Neural cell (in vitro differentiated cells): ENCODE measurements around the gene SDF4. TPM values are rescaled to one million over a fixed set of nuclear protein-coding genes. Genes with fewer than 3 reads are reported as not detected.

ENCODE experiments used
- H2AFZ ChIP-seq: fragments of 200-600, 300-800 bp; sonication (generic), shearing (Covaris generic); 2 replicates; pipeline ENCODE4 v1.6.0; 2014; ENCODE audit warnings: low read depth, mild to moderate bottlenecking, antibody characterized with exemption, low read length, moderate library complexity
- H3F3A ChIP-seq: fragments of 200-600 bp; shearing (Covaris generic); 2 replicates; pipeline ENCODE4 v1.6.1; 2016; ENCODE audit warnings: mild to moderate bottlenecking, moderate library complexity, mixed read lengths, antibody characterized with exemption, low read length; ENCODE audit not compliant: insufficient read depth, poor library complexity, severe bottlenecking
- H3K27ac ChIP-seq: fragments of 200-600, 300-800 bp; sonication (generic), shearing (Covaris generic); 2 replicates; pipeline ENCODE4 v1.5.1; 2014; ENCODE audit warnings: mild to moderate bottlenecking, low read length, moderate library complexity
- H3K27me3 ChIP-seq: fragments of 300-800, 200-600 bp; sonication (generic), shearing (Covaris generic); 2 replicates; pipeline ENCODE4 v1.6.0; 2014; ENCODE audit warnings: mild to moderate bottlenecking, low read depth, low read length, moderate library complexity; ENCODE audit not compliant: insufficient read depth
- H3K36me3 ChIP-seq: fragments of 300-800, 200-600 bp; sonication (generic), shearing (Covaris generic); 2 replicates; pipeline ENCODE4 v1.5.1; 2014; ENCODE audit warnings: mild to moderate bottlenecking, antibody characterized with exemption, low read length, moderate library complexity; ENCODE audit not compliant: insufficient read depth
- H3K4me2 ChIP-seq: fragments of 300-800, 200-600 bp; sonication (generic), shearing (Covaris generic); 2 replicates; pipeline ENCODE4 v1.6.0; 2014; ENCODE audit warnings: mild to moderate bottlenecking, low read length
- H3K4me3 ChIP-seq: fragments of 300-800, 200-600 bp; sonication (generic), shearing (Covaris generic); 2 replicates; pipeline ENCODE4 v1.5.1; 2014; ENCODE audit warnings: mild to moderate bottlenecking, low read length, moderate library complexity
- H3K79me2 ChIP-seq: fragments of 200-600 bp; shearing (Covaris generic); replicated peaks from 2 replicates; pipeline ENCODE4 v1.6.0; 2014; ENCODE audit warnings: mild to moderate bottlenecking, low read length, moderate library complexity; ENCODE audit not compliant: insufficient read depth
- H3K9ac ChIP-seq: fragments of 300-800, 200-600 bp; sonication (generic), shearing (Covaris generic); 2 replicates; pipeline ENCODE4 v1.6.1; 2016; ENCODE audit warnings: mild to moderate bottlenecking, low read length, mixed read lengths
- H3K9me2 ChIP-seq: fragments of 200-600 bp; shearing (Covaris generic); 2 replicates; pipeline ENCODE4 v1.6.1; 2016; ENCODE audit warnings: mild to moderate bottlenecking, low read length, mixed read lengths; ENCODE audit not compliant: insufficient read depth
- H3K9me3 ChIP-seq: fragments of 200-600, 300-800 bp; sonication (generic), shearing (Covaris generic); 2 replicates; pipeline ENCODE4 v1.6.1; 2016; ENCODE audit warnings: mild to moderate bottlenecking, mixed run types, low read length, moderate library complexity, mixed read lengths
- H4K20me1 ChIP-seq: fragments of 200-600 bp; shearing (Covaris generic); 2 replicates; pipeline ENCODE4 v1.6.1; 2016; ENCODE audit warnings: mild to moderate bottlenecking, mixed run types; ENCODE audit not compliant: insufficient read depth
- CTCF ChIP-seq: fragments of 450-650 bp; IDR thresholded peaks from 2 replicates; pipeline ENCODE4 v1.5.1; 2014; ENCODE audit warnings: antibody characterized with exemption, mild to moderate bottlenecking, moderate library complexity; ENCODE audit not compliant: poor library complexity, severe bottlenecking
- EP300 ChIP-seq: fragments of 450-650 bp; conservative IDR thresholded peaks from 2 replicates; pipeline ENCODE4 v1.6.1; 2014; ENCODE audit warnings: antibody characterized with exemption, mild to moderate bottlenecking, moderate library complexity; ENCODE audit not compliant: poor library complexity, severe bottlenecking
- EZH2 ChIP-seq: fragments of 200-600, 300-800 bp; shearing (Covaris generic), sonication (generic); IDR thresholded peaks from 2 replicates; pipeline ENCODE4 v1.6.1; 2014; ENCODE audit warnings: antibody characterized with exemption, low read length, borderline replicate concordance, mild to moderate bottlenecking; ENCODE audit not compliant: insufficient read depth, poor library complexity, severe bottlenecking
- MXI1 ChIP-seq: fragments of 450-650 bp; conservative IDR thresholded peaks from 2 replicates; pipeline ENCODE4 v1.6.1; 2014; ENCODE audit warnings: antibody characterized with exemption, mild to moderate bottlenecking; ENCODE audit not compliant: poor library complexity, severe bottlenecking
- POLR2AphosphoS5 ChIP-seq: IDR thresholded peaks from 2 replicates; pipeline ENCODE4 v1.6.1; 2012
- RAD21 ChIP-seq: fragments of 450-650 bp; conservative IDR thresholded peaks from 2 replicates; pipeline ENCODE4 v1.6.1; 2014; ENCODE audit warnings: antibody characterized with exemption, mild to moderate bottlenecking, moderate library complexity
- SMC3 ChIP-seq: fragments of 450-650 bp; conservative IDR thresholded peaks from 2 replicates; pipeline ENCODE4 v1.6.1; 2014; ENCODE audit warnings: antibody characterized with exemption, mild to moderate bottlenecking, moderate library complexity; ENCODE audit not compliant: poor library complexity
- TAF1 ChIP-seq: IDR thresholded peaks from 2 replicates; pipeline ENCODE4 v1.6.1; 2012; ENCODE audit warnings: low read depth
- polyA plus RNA-seq: library from polyadenylated mRNA; depleted of rRNA; stranded (reverse); fragments of >200 nt; gene quantifications from 2 replicates; pipeline ENCODE4 v1.2.3, GENCODE V29; 2014
- TF ChIP-seq, protein P1 (sequence below): IDR thresholded peaks from 2 replicates; pipeline ENCODE4 v1.6.1; 2012; ENCODE audit warnings: borderline replicate concordance

SDF4 gene
- polyA plus RNA-seq, 1 donor from 2014 or later: 91.2 TPM

- Histone ChIP-seq H3K79me2 (peaks cover 2% of the 10 kb centered on the region), H2AFZ (no peak overlapping the region), H3K4me2 (no peak overlapping the region), H3K9me3 (no peaks in the 10 kb centered on the region), H3K27me3 (no peaks in the 10 kb centered on the region), H3K27ac (no peak overlapping the region), H3K36me3 (no peaks in the 10 kb centered on the region), H3K4me3 (no peak overlapping the region), H4K20me1 (no peaks in the 10 kb centered on the region), H3K9ac (no peak overlapping the region), H3F3A (no peaks in the 10 kb centered on the region), H3K9me2 (no peaks in the 10 kb centered on the region)
- TF ChIP-seq SMC3 (no peak), MXI1 (no peak)
Measured at GRCh38 chr1:1264026-1264425, 32.2 kb upstream of the SDF4 start.

DNA sequence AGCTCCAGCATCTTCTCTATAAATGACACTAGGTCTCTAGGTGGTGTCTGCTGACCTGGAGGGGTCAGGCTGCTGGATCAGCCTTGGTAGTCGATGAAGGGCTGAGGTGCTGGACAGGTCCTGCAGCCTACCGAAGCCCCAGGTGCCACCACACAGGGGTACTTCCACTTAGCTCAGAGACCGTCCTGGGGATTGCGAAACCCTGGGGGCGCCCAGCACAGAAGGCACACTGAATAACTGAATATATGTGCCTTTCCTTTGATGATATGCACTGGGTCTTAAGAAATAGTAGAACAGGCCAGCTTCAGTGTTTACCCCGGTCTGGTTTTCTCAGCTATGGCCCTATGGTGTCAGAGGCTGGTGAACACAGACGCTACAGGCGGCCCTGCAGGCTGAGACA, 31.0 kb upstream of the SDF4 start:
- Histone ChIP-seq H3K4me3 (no peak overlapping the region), H2AFZ (no peak overlapping the region), H3F3A (no peaks in the 10 kb centered on the region), H4K20me1 (no peaks in the 10 kb centered on the region), H3K36me3 (no peaks in the 10 kb centered on the region), H3K79me2 (peaks cover 2% of the 10 kb centered on the region), H3K9ac (no peak overlapping the region), H3K9me3 (no peaks in the 10 kb centered on the region), H3K27ac (no peak overlapping the region), H3K27me3 (no peaks in the 10 kb centered on the region), H3K4me2 (no peak overlapping the region), H3K9me2 (no peaks in the 10 kb centered on the region)
- TF ChIP-seq SMC3 (no peak), MXI1 (no peak), EZH2 (no peak), TAF1 (no peak), RAD21 (no peak), CTCF (no peak), EP300 (no peak), POLR2AphosphoS5 (no peak)
- TF ChIP-seq, protein P1, sequence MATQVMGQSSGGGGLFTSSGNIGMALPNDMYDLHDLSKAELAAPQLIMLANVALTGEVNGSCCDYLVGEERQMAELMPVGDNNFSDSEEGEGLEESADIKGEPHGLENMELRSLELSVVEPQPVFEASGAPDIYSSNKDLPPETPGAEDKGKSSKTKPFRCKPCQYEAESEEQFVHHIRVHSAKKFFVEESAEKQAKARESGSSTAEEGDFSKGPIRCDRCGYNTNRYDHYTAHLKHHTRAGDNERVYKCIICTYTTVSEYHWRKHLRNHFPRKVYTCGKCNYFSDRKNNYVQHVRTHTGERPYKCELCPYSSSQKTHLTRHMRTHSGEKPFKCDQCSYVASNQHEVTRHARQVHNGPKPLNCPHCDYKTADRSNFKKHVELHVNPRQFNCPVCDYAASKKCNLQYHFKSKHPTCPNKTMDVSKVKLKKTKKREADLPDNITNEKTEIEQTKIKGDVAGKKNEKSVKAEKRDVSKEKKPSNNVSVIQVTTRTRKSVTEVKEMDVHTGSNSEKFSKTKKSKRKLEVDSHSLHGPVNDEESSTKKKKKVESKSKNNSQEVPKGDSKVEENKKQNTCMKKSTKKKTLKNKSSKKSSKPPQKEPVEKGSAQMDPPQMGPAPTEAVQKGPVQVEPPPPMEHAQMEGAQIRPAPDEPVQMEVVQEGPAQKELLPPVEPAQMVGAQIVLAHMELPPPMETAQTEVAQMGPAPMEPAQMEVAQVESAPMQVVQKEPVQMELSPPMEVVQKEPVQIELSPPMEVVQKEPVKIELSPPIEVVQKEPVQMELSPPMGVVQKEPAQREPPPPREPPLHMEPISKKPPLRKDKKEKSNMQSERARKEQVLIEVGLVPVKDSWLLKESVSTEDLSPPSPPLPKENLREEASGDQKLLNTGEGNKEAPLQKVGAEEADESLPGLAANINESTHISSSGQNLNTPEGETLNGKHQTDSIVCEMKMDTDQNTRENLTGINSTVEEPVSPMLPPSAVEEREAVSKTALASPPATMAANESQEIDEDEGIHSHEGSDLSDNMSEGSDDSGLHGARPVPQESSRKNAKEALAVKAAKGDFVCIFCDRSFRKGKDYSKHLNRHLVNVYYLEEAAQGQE: no peak

DNA sequence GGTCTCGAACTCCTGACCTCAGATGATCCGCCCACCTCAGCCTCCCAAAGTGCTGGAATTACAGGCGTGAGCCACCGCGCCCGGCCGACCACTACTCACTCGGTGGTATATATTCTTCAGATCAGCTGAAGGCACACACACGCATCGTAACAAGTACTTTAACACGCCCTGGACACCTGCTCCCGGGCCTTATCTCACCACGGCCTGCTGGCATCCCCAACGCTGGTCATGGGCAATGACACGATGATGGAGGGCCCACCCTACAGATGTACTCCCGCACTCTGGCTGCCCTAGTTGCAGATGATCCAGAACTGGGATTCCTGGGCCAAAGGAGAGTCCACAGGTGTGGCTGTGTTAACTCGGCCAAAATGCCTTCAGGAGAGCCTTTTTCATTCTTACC, 30.3 kb upstream of the SDF4 start:
- Histone ChIP-seq H3K36me3 (no peaks in the 10 kb centered on the region), H4K20me1 (no peaks in the 10 kb centered on the region)

More for the DNA sequence above, 30.3 kb upstream of the SDF4 start:
- Histone ChIP-seq H3K27ac (no peak overlapping the region), H3K9me3 (no peaks in the 10 kb centered on the region), H3K27me3 (no peaks in the 10 kb centered on the region), H3K9me2 (no peaks in the 10 kb centered on the region), H3K79me2 (no peaks in the 10 kb centered on the region), H3K9ac (no peak overlapping the region), H3K4me3 (no peak overlapping the region), H2AFZ (no peak overlapping the region), H3F3A (no peaks in the 10 kb centered on the region), H3K4me2 (no peak overlapping the region)
- TF ChIP-seq EP300: no peak
- no peak for TF ChIP-seq SMC3
- no peak for TF ChIP-seq POLR2AphosphoS5
- TF ChIP-seq TAF1: no peak
- TF ChIP-seq, protein P1: no peak
- no peak for TF ChIP-seq EZH2
- no peak for TF ChIP-seq RAD21
- no peak for TF ChIP-seq CTCF
- TF ChIP-seq MXI1: no peak
